Measurements from ENCODE around the gene KRT17.
"Not testable (repeated sequence)": the region's sequence is repeated elsewhere in the genome, so short reads cannot be mapped to it uniquely, and the experiment has no call there.

The KRT17 gene

GRCh38 chr17:41600318-41600717, 24.1 kb downstream of the KRT17 start:
- no peak for DNase-seq (ENCODE audit: insufficient read length, low spot score)
- no peak for FAIRE-seq

DNA sequence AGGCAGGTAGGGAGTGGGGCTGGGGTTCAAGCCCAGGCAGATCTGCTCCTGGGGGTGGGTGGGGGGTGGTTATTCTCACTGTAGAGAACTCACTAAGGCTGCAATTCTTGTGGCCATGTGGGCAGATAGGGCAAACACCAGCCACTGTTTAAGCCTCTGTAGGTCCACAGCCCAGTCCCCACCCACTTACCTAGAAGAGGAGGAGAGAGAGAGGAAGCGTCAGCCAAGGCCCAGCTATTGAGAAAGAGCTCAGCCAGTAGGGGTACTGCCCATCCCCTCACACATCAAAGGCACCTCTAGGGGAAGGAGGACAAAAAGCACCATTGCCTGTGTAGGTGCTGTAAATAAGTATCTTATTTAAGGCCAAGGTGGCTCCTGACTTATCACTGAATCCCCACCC, 24.7 kb downstream of the KRT17 start:
- FAIRE-seq = no peak
- no peak for DNase-seq (ENCODE audit: insufficient read length, low spot score)

DNA sequence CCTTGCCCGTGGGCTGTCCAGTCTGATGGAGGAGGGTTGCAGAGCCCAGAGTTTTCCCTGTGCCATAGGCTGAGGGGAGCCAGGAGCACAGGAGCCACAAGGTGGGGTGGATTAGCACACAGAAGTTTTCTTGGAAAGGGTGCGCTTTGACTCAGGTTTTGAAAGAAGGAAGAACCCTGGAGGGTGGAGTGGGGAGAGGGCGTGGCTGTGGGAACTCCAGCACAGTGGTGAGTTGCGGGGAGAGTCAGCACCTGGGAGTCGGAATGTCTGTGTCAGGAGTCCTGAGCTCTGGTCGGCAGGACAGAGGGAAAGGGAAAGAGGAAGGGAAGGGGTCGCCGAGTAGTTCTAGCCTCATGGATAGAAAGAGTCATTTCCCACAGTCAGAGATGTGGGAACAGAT, 28.8 kb downstream of the KRT17 start:
- DNase-seq (ENCODE audit: insufficient read length, low spot score) = no peak
- FAIRE-seq = no peak

DNA sequence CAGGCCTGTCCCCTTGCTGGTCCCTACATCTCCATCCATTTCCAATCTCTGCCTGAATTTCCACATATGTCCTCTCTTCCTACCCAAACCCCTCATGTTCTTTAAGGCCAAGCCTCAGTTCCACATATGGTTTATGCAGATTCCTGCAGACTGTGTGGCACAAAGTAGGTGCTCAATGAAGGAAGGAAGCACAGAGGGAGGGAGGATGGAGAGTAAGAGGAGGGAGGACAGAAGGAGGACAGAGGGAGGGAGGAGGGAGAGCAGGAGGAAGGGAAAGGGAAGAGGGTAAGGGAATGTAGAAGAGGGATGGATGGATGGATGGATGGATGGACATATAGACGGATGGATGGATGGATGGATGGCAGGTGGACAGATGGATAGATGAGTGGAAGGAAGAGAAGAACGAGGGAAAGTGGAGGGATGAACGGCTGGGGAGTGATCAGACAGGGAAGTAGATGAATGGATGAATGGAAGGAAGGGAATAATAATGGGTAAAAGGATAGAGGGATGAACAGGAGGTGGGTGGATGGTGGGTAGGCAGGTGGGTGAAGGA, 29.9 kb downstream of the KRT17 start:
- FAIRE-seq (no peak), DNase-seq (ENCODE audit: insufficient read length, low spot score) (no peak)

DNA sequence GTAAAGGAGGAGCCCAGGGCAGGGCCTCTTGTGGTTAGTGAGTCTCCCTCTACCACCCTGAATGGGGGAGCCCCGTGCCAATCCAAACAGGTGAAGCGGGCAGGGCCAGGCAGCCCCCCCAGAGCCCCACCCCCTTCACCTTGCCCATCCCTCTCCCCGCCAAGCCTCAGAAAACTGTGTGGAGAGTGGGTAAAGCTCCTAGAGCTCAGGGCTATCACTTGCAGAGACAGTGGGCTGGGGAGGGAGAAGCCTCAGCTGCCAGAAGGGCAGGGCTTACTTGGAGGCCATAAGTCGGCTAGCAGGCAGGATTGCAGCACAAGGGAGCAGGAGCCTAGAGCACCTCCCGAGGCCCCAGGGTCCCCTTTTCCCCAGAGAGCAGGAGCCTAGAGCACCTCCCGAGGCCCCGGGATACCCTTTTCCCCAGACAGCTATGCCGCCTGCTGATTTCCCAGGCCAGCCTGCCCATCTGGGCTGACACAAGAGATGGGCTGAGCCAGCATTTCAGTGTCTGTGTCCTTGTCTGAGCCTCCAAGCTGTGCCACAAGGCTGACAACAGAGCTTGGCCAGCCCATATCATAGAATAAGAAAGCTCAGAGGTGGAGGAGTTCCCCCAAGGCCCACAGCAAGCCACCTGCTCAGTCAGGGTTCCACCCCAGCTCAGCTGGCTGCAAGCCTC, 30.9 kb downstream of the KRT17 start:
- DNase-seq (ENCODE audit: insufficient read length, low spot score) = no peak
- FAIRE-seq = no peak

- no peak for FAIRE-seq
- DNase-seq (ENCODE audit: insufficient read length, low spot score) = no peak
Observed at GRCh38 chr17:41592601-41593305, 31.6 kb downstream of the KRT17 start.

DNA sequence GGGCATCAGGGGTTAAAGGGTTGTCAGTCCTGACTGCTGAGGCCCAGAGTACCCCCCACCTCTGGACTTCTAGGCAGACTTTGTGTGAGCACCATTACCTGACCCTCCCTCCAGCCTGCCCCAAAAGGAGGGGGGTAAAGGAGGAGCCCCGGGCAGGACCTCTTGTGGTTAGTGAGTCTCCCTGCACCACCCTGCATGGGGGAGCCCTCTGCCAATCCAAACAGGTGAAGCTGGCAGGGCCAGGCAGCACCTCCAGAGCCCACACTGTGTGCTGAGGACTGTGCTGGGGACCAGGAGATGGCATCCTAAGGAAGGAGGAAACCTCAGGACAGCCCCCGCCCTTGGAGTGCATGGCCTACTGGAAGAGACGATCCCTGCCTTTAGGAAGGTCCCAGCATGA, 35.1 kb downstream of the KRT17 start:
- FAIRE-seq (no peak), DNase-seq (ENCODE audit: insufficient read length, low spot score) (no peak)

- no peak for DNase-seq (ENCODE audit: insufficient read length, low spot score)
- FAIRE-seq = no peak
Observed at GRCh38 chr17:41588126-41588810, 36.1 kb downstream of the KRT17 start.

- DNase-seq (ENCODE audit: insufficient read length, low spot score) (no peak), FAIRE-seq (no peak)
Observed at GRCh38 chr17:41586863-41587495, 37.4 kb downstream of the KRT17 start, which contains the start of gene KRT14. Gene KRT14 (minus strand): TSS chr17:41586895. CDS start chr17:41586834, 61 bp downstream.

- DNase-seq (ENCODE audit: insufficient read length, low spot score) = no peak
- no peak for FAIRE-seq
Observed at GRCh38 chr17:41585301-41586056, 38.9 kb downstream of the KRT17 start.

GRCh38 chr17:41584331-41584927, 39.9 kb downstream of the KRT17 start:
- not testable (repeated sequence) for DNase-seq (ENCODE audit: insufficient read length, low spot score); FAIRE-seq

- DNase-seq (ENCODE audit: insufficient read length, low spot score) (no peak), FAIRE-seq (no peak)
Observed at GRCh38 chr17:41583137-41584127, 40.9 kb downstream of the KRT17 start.

GRCh38 chr17:41582061-41582968, 42.1 kb downstream of the KRT17 start:
- FAIRE-seq; DNase-seq (ENCODE audit: insufficient read length, low spot score): not testable (repeated sequence)

- DNase-seq (ENCODE audit: insufficient read length, low spot score) (no peak), FAIRE-seq (no peak)
Observed at GRCh38 chr17:41581366-41582060, 42.9 kb downstream of the KRT17 start.

DNA sequence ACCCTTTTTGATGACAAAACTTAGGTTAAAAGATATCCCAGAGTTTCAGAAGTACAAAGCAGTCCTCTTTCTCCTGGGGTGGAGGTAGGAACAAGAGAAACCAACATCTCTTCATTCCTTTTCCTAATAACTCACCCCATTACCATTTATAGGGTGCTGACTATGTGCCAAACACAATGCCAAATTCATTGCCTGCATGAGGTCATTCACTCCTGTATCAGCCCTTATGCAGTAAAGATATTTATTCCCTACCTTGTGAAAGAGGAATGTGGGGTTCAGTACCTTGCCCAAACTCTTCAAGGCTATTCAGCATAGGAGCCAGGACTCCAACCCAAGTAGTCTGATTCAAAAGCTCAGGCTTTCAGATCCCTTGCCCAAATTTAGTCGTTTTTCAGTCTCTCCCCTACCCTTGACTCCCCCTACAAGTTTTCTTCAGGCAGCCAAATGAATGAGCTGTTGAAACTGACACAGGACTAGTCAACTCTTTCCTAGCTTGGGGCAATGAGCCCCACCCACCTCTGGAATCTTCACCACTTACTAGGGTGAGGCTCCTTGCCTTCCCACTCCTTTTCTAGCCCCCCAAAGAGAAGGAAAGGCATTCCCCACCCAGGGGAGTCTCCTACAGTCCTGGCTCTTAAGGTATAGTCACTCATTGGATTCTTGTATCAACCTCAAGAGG, 43.5 kb downstream of the KRT17 start:
- FAIRE-seq = no peak

DNA sequence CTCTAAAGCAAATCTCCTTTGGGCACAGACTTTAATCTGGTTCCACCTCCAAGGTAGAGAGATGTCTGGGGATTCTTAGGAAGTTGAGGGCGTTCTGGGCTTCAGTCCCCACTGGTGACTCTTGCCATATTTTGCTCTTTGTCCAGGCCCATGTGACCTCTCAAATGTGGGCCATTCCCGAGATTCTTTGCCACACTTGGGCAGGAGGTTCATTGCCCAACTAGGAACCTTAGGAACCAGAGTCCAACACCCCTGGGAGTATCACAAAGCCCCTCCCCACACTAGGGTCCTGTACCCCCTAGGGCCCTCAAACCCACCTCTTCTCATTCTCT, 44.2 kb downstream of the KRT17 start:
- no peak for FAIRE-seq
- DNase-seq (ENCODE audit: insufficient read length, low spot score) = no peak

More for the DNA sequence above, 43.5 kb downstream of the KRT17 start:
- no peak for DNase-seq (ENCODE audit: insufficient read length, low spot score)
